ENCODE results near the gene MKI67. TPM values are rescaled to one million over a fixed set of nuclear protein-coding genes. Genes with fewer than 3 reads are reported as not detected.

Gene MKI67
- total and polyA plus RNA-seq, 10 of the 15 experiments (the other 5 are each of a cell fraction or from before 2014, with no cell fraction given): 22.3 to 183 (median 82.9) TPM

DNA sequence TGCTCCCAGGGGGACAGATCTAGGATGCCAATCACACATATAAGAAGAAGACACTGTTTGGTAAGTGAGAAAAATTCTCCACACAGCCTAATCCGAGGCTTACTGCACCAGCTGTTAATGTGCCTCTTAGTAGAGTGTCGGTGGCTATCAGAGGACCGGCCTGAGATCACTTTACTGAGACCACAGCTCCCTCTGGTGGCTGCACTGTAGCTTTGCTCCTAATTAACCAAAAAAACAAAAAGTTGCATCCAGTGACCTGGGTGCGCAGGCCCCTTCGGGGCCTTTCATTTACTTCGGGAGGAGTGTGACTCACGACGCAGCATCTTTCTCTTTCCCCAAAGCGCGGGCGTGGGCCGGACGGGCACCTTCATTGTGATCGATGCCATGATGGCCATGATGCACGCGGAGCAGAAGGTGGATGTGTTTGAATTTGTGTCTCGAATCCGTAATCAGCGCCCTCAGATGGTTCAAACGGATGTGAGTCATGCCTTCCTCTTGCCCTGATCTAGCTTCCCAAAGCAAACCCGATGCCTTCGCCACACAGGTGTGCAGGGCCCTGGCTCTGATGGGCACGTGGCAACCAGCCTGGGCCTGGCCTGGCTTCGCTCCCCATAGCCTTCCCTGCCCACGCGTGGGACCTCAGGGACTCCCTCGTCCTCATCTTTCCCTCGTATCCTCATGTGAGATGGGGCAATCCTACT, 56.7 kb downstream of the MKI67 start:
- ChIA-PET RAD21 (ENCODE audit: unreplicated experiment) (interaction anchor here (0.8 to 2.4 kb wide), 17 partner anchors 9 to 354 kb away, joined by 3 to 103 read pairs (median 5); no protein-coding TSS in a partner anchor), CTCF (interaction anchor here (0.5 to 9.4 kb wide), 31 partner anchors 9 to 804 kb away, joined by 3 to 277 read pairs (median 4); no protein-coding TSS in a partner anchor), POLR2A (interaction anchor here (1.0 to 1.3 kb wide), 3 partner anchors 22 to 35 kb away, joined by 3 to 4 read pairs (median 3); no protein-coding TSS in a partner anchor), SMC1A (ENCODE audit: uncharacterized antibody, unreplicated experiment) (interaction anchor here (0.6 to 5.5 kb wide), 19 partner anchors 9 to 505 kb away, joined by 3 to 128 read pairs (median 4); no protein-coding TSS in a partner anchor)
- intact Hi-C loops (cut with micrococcal nuclease; ENCODE audit: unreplicated experiment): loop anchor here (1.0 to 2.0 kb wide), 5 partner anchors 34 to 353 kb away; no protein-coding TSS in a partner anchor
- WGBS (ENCODE audit: insufficient coverage, insufficient replicate concordance, low lambda C conversion rate, missing lambda C conversion rate): 39% methylated on average over 28 of the region's 28 CpGs
- no peak overlapping the region for H3K4me3 ChIP-seq
- H3K9ac ChIP-seq (ENCODE audit: control insufficient read depth, insufficient read depth, low read length): no peak overlapping the region
- H4K20me1 ChIP-seq (ENCODE audit: control insufficient read depth, insufficient read depth): no peaks in the 10 kb centered on the region
- peaks cover 0 to 13% of the 10 kb centered on the region in 2 experiments; a peak in 3 of 4 replicates for H3K36me3 ChIP-seq (ENCODE audit: control insufficient read depth in 2 of 2, insufficient read depth in 2 of 2, low read length in 1 of 2)
- no TSS peak for BruUV-seq (replicated peaks)
- FAIRE-seq: peak; percentile 88
- no peak overlapping the region for H3K4me2 ChIP-seq (ENCODE audit: control insufficient read depth, insufficient read depth)
- DNase-seq (ENCODE audit: low read depth, low spot score): no peak
- no peak overlapping the region for H3K27ac ChIP-seq (ENCODE audit: control insufficient read depth, insufficient read depth)
- H3K9me3 ChIP-seq (replicated peaks; ENCODE audit: control insufficient read depth, insufficient read depth, low read length): no peaks in the 10 kb centered on the region
- peak; percentile 58 for ATAC-seq
- peaks cover 11% of the 10 kb centered on the region for H3K4me1 ChIP-seq (ENCODE audit: control insufficient read depth, insufficient read depth, low read length)
- no peak overlapping the region for H2AFZ ChIP-seq (ENCODE audit: control insufficient read depth, low read depth, low read length)
- in situ Hi-C loops (cut with MboI): loop anchor here (5.0 kb wide), 1 partner anchor 37 kb away; no protein-coding TSS in a partner anchor
- no peaks in the 10 kb centered on the region for H3K27me3 ChIP-seq (replicated peaks in 1 of 2; ENCODE audit: control insufficient read depth in 2 of 2, insufficient read depth in 2 of 2, low read length in 1 of 2)
- H3K79me2 ChIP-seq (ENCODE audit: control insufficient read depth, insufficient read depth, low read length): no peaks in the 10 kb centered on the region
- TF ChIP-seq YY1 (IDR thresholded peaks at IDR 0.05; ENCODE audit: low read depth, low read length): peak; percentile 64
- no peak for TF ChIP-seq FOS (IDR thresholded peaks at IDR 0.05; ENCODE audit: borderline replicate concordance, extremely low read depth, insufficient read length)
- TF ChIP-seq STAT1 (conservative IDR thresholded peaks at IDR 0.05): no peak
- TF ChIP-seq RAD21 (IDR thresholded peaks at IDR 0.05; ENCODE audit: insufficient read depth, low read depth, low read length): peak; percentile 87
- TF ChIP-seq DPF2 (IDR thresholded peaks at IDR 0.05): no peak
- TF ChIP-seq ATF2 (IDR thresholded peaks at IDR 0.05; ENCODE audit: low read length): no peak
- no peak for TF ChIP-seq RFX5 (IDR thresholded peaks at IDR 0.05; ENCODE audit: low read depth, low read length)
- TF ChIP-seq EED (IDR thresholded peaks at IDR 0.05; ENCODE audit: low read depth): no peak
- TF ChIP-seq SMC3 (IDR thresholded peaks at IDR 0.05; ENCODE audit: borderline replicate concordance, low read length): peak; percentile 89; the same call in 1 of the 2 replicates
- no peak for TF ChIP-seq NFYA (IDR thresholded peaks at IDR 0.05; ENCODE audit: borderline replicate concordance, low read depth, low read length)
- TF ChIP-seq MTA2 (IDR thresholded peaks at IDR 0.05; ENCODE audit: low read depth): no peak
- TF ChIP-seq SREBF1 (IDR thresholded peaks at IDR 0.05; ENCODE audit: low read length): no peak
- TF ChIP-seq RB1 (IDR thresholded peaks at IDR 0.05; ENCODE audit: borderline replicate concordance): peak; percentile 47; the same call in 1 of the 2 replicates
- no peak for TF ChIP-seq CBFB (IDR thresholded peaks at IDR 0.05; ENCODE audit: low read depth)
- no peak for TF ChIP-seq POU2F2 (IDR thresholded peaks at IDR 0.05; ENCODE audit: borderline replicate concordance, low read depth, low read length)
- TF ChIP-seq ZNF207 (IDR thresholded peaks at IDR 0.05; ENCODE audit: borderline replicate concordance): 0 out of 2 replicates have a peak, but pooled peaks have one; percentile 33
- TF ChIP-seq BRCA1 (IDR thresholded peaks at IDR 0.05; ENCODE audit: low read depth, low read length): no peak
- 0 out of 2 replicates have a peak, but pooled peaks have one; percentile 47 for TF ChIP-seq TCF3 (IDR thresholded peaks at IDR 0.05; ENCODE audit: borderline replicate concordance, insufficient read depth, low read depth, low read length)
- TF ChIP-seq CHD4 (IDR thresholded peaks at IDR 0.05): no peak
- TF ChIP-seq MTA3 (IDR thresholded peaks at IDR 0.05; ENCODE audit: borderline replicate concordance, low read length): no peak
- TF ChIP-seq NRF1 (conservative IDR thresholded peaks at IDR 0.05; ENCODE audit: low read depth, low read length): no peak
- TF ChIP-seq EZH2 (IDR thresholded peaks at IDR 0.05; ENCODE audit: borderline replicate concordance, control insufficient read depth, low read depth, low read length): no peak
- TF ChIP-seq NBN (IDR thresholded peaks at IDR 0.05): no peak
- no peak for TF ChIP-seq RELA (IDR thresholded peaks at IDR 0.05; ENCODE audit: borderline replicate concordance, partially characterized antibody)
- no peak for TF ChIP-seq ZNF384 (IDR thresholded peaks at IDR 0.05; ENCODE audit: borderline replicate concordance, low read depth, low read length)
- TF ChIP-seq, protein P1, sequence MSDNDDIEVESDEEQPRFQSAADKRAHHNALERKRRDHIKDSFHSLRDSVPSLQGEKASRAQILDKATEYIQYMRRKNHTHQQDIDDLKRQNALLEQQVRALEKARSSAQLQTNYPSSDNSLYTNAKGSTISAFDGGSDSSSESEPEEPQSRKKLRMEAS (IDR thresholded peaks at IDR 0.05; ENCODE audit: low read depth, low read length): no peak
